HepG2 (cell line): ENCODE measurements around the gene APC2. TPM values are rescaled to one million over a fixed set of nuclear protein-coding genes. Genes with fewer than 3 reads are reported as not detected.

Source experiments
- EED ChIP-seq: sonication (generic); formaldehyde crosslinking; IDR thresholded peaks from 2 replicates; pipeline ENCODE4 v1.5.0; 2020; ENCODE audit warnings: mild to moderate bottlenecking, missing genetic modification reagents
- EZH2 ChIP-seq: conservative IDR thresholded peaks from 2 replicates; pipeline ENCODE4 v1.6.1; 2012; ENCODE audit warnings: mild to moderate bottlenecking, low read depth, low read length, moderate library complexity
- FOXO4 ChIP-seq: sonication (generic); formaldehyde crosslinking; conservative IDR thresholded peaks from 2 replicates; pipeline ENCODE4 v1.8.1; 2023; ENCODE audit warnings: missing genetic modification reagents
- HES4 ChIP-seq: sonication (generic); formaldehyde crosslinking; IDR thresholded peaks from 2 replicates; pipeline ENCODE4 v1.9.0; 2021; ENCODE audit warnings: mild to moderate bottlenecking, missing genetic modification reagents, borderline replicate concordance
- KDM1A ChIP-seq: IDR thresholded peaks from 2 replicates; pipeline ENCODE4 v1.6.1; 2016; ENCODE audit warnings: missing compliant biosample characterization
- POLR2AphosphoS2 ChIP-seq: IDR thresholded peaks from 2 replicates; pipeline ENCODE4 v1.6.1; 2011; ENCODE audit warnings: low read depth, low read length, improper control_type of control experiment
- PRMT3 ChIP-seq: sonication (generic); formaldehyde crosslinking; IDR thresholded peaks from 2 replicates; pipeline ENCODE4 v1.8.1; 2022; ENCODE audit warnings: low read depth, mild to moderate bottlenecking, moderate library complexity, missing genetic modification reagents, borderline replicate concordance
- PTBP1 ChIP-seq: fragments of 200-400 bp; formaldehyde crosslinking; IDR thresholded peaks from 2 replicates; pipeline ENCODE4 v1.6.1; 2018; ENCODE audit warnings: low read length, low read depth; ENCODE audit not compliant: poor library complexity, severe bottlenecking
- RBM22 ChIP-seq: fragments of 200-400 bp; formaldehyde crosslinking; optimal IDR thresholded peaks from 2 replicates; pipeline ENCODE3; 2017; ENCODE audit warnings: mild to moderate bottlenecking, low read length, moderate library complexity
- RCOR2 ChIP-seq: IDR thresholded peaks from 2 replicates; pipeline ENCODE4 v1.6.1; 2016; ENCODE audit warnings: missing biosample characterization, missing genetic modification reagents
- SIX1 ChIP-seq: sonication (generic); formaldehyde crosslinking; IDR thresholded peaks from 2 replicates; pipeline ENCODE4 v1.4.0; 2020; ENCODE audit warnings: missing genetic modification reagents, borderline replicate concordance
- SNAPC2 ChIP-seq: sonication (generic); formaldehyde crosslinking; IDR thresholded peaks from 2 replicates; pipeline ENCODE4 v1.8.1; 2022; ENCODE audit warnings: mild to moderate bottlenecking, missing genetic modification reagents
- SUZ12 ChIP-seq: fragments of 150-350 bp; IDR thresholded peaks from 2 replicates; pipeline ENCODE4 v1.6.1; 2014; ENCODE audit warnings: low read depth, low read length
- SYNCRIP ChIP-seq: fragments of 200-400 bp; formaldehyde crosslinking; IDR thresholded peaks from 2 replicates; pipeline ENCODE4 v1.6.1; 2018; ENCODE audit warnings: mild to moderate bottlenecking, low read depth, low read length; ENCODE audit not compliant: insufficient read depth
- TARDBP ChIP-seq: sonication (generic); formaldehyde crosslinking; IDR thresholded peaks from 2 replicates; pipeline ENCODE4 v1.8.0; 2022; ENCODE audit warnings: mild to moderate bottlenecking, missing genetic modification reagents
- ZBTB25 ChIP-seq: IDR thresholded peaks from 2 replicates; pipeline ENCODE4 v1.6.1; 2018; ENCODE audit warnings: missing genetic modification reagents
- ZC3H13 ChIP-seq: sonication (generic); formaldehyde crosslinking; IDR thresholded peaks from 2 replicates; pipeline ENCODE4 v1.8.1; 2023; ENCODE audit warnings: mild to moderate bottlenecking, missing genetic modification reagents, moderate library complexity
- ZFP1 ChIP-seq: IDR thresholded peaks from 2 replicates; pipeline ENCODE4 v1.6.1; 2016
- ZKSCAN8 ChIP-seq: IDR thresholded peaks from 2 replicates; pipeline ENCODE4 v1.6.1; 2016; ENCODE audit warnings: borderline replicate concordance, missing genetic modification reagents, missing compliant biosample characterization
- ZMAT5 ChIP-seq: sonication (generic); formaldehyde crosslinking; IDR thresholded peaks from 2 replicates; pipeline ENCODE4 v1.5.0; 2020; ENCODE audit warnings: mild to moderate bottlenecking, low read depth, missing genetic modification reagents, borderline replicate concordance
- ZNF17 ChIP-seq: sonication (generic); formaldehyde crosslinking; IDR thresholded peaks from 2 replicates; pipeline ENCODE4 v1.5.0; 2020; ENCODE audit warnings: mild to moderate bottlenecking, missing genetic modification reagents
- ZNF530 ChIP-seq: sonication (generic); formaldehyde crosslinking; IDR thresholded peaks from 2 replicates; pipeline ENCODE4 v1.5.0; 2020; ENCODE audit warnings: low read depth, mild to moderate bottlenecking, missing genetic modification reagents
- ZNF674 ChIP-seq: sonication (generic); formaldehyde crosslinking; IDR thresholded peaks from 2 replicates; pipeline ENCODE4 v1.5.0; 2020; ENCODE audit warnings: low read depth, mild to moderate bottlenecking, missing genetic modification reagents
- ZNF703 ChIP-seq: sonication (generic); formaldehyde crosslinking; IDR thresholded peaks from 2 replicates; pipeline ENCODE4 v1.5.1; 2020; ENCODE audit warnings: missing genetic modification reagents, mild to moderate bottlenecking, moderate library complexity, borderline replicate concordance
- ZNF746 ChIP-seq: sonication (generic); formaldehyde crosslinking; IDR thresholded peaks from 2 replicates; pipeline ENCODE4 v1.8.0; 2022; ENCODE audit warnings: mild to moderate bottlenecking, missing genetic modification reagents
- polyA plus RNA-seq, 8 experiments: library from polyadenylated mRNA; depleted of rRNA in 3 of 8; stranded (reverse) in 7 of 8; unstranded in 1 of 8; fragments of >200 nt; fragmentation: Illumina TruSeq in 4 of 8; extraction: Trizol in 4 of 8; gene quantifications; 2 replicates each; pipeline versions ENCODE4 v1.2.1 to v1.2.3, GENCODE V29; 2011 to 2016; ENCODE audit warnings: low read depth in 4 of 8, missing spikeins in 1 of 8, mixed read lengths in 1 of 8; ENCODE audit not compliant: insufficient read depth in 1 of 8
- total RNA-seq, 5 experiments: library from RNA; depleted of rRNA; stranded (reverse); fragments of >200 nt; fragmentation: Illumina TruSeq; extraction: Trizol; gene quantifications; 2 replicates each; pipeline ENCODE4 v1.2.3, GENCODE V29; 2016; ENCODE audit warnings: low read depth in 1 of 5
- TF ChIP-seq, protein P1 (sequence below): sonication (generic); formaldehyde crosslinking; conservative IDR thresholded peaks from 2 replicates; pipeline ENCODE4 v1.5.0; 2020; ENCODE audit warnings: missing genetic modification reagents
- TF ChIP-seq, protein P2 (sequence below): IDR thresholded peaks from 2 replicates; pipeline ENCODE4 v1.6.1; 2016; ENCODE audit warnings: missing genetic modification reagents, missing compliant biosample characterization

APC2 gene
- total and polyA plus RNA-seq, 2 of the 13 experiments (the other 11 are each of a cell fraction or from before 2014, with no cell fraction given), result 0.08 to 0.22 TPM

DNA sequence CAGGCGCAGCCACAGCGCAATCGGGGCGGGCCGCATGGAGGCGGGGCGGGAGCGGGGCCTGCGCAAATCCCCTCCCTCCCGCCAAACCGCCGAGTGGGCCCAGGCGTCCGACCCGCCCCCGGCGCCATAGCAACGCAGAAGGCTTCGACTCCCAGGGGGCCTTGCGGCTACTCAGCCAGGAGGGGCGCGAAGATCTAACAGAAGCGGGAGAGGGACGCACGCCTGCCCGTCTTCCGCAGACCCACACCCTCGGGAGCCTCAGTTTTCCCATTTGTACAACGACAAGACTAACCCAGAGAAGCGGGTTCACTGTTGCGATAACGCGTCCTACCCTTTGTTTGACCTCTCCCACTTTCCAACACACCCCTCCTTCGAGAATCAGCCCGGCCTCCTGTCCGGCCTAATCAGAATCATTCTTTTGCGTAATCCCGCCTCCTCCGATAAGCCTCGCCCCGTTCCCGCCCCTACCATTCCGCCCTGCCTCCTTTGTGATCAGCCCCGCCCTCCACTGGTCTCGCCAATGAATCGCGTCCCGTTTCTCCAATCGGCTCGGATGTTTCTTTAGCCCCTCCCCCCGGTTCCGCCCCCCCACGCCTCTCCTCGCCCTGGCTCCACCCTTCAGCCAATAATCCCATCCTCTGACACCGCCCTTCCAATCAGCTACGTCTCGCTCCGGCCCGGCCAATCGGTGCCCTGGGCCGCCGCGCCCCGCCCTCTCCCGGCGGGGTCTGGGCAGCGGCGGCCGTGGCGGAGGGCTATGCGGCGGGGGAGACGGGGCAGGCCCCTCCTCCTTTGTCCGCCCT lies 40.6 kb downstream of the APC2 start, which contains the start of gene PCSK4 (continued):
- TF ChIP-seq, protein P1, sequence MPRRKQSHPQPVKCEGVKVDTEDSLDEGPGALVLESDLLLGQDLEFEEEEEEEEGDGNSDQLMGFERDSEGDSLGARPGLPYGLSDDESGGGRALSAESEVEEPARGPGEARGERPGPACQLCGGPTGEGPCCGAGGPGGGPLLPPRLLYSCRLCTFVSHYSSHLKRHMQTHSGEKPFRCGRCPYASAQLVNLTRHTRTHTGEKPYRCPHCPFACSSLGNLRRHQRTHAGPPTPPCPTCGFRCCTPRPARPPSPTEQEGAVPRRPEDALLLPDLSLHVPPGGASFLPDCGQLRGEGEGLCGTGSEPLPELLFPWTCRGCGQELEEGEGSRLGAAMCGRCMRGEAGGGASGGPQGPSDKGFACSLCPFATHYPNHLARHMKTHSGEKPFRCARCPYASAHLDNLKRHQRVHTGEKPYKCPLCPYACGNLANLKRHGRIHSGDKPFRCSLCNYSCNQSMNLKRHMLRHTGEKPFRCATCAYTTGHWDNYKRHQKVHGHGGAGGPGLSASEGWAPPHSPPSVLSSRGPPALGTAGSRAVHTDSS, result no peak
- TF ChIP-seq TARDBP (CRISPR knock-in tag), result peak; percentile 26; the same call in 1 of the 2 replicates
- no peak for TF ChIP-seq ZNF530 (CRISPR knock-in tag)
- TF ChIP-seq SYNCRIP, result no peak
- TF ChIP-seq ZMAT5 (CRISPR knock-in tag), result no peak
- no peak for TF ChIP-seq EED (CRISPR knock-in tag)
- peak; percentile 64; the same call in 1 of the 2 replicates for TF ChIP-seq SNAPC2 (CRISPR knock-in tag)
- TF ChIP-seq ZNF746 (CRISPR knock-in tag), result no peak
- TF ChIP-seq ZC3H13, result no peak
- TF ChIP-seq HES4 (CRISPR knock-in tag), result no peak
- no peak; the same call in 1 of the 2 replicates for TF ChIP-seq ZKSCAN8 (CRISPR knock-in tag)
- no peak for TF ChIP-seq SIX1 (CRISPR knock-in tag)
- TF ChIP-seq, protein P2, sequence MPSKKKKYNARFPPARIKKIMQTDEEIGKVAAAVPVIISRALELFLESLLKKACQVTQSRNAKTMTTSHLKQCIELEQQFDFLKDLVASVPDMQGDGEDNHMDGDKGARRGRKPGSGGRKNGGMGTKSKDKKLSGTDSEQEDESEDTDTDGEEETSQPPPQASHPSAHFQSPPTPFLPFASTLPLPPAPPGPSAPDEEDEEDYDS (CRISPR knock-in tag), result peak; percentile 36; the same call in 1 of the 2 replicates
- no peak for TF ChIP-seq PTBP1
- TF ChIP-seq FOXO4, result no peak
- TF ChIP-seq RCOR2, result 0 out of 2 replicates have a peak, but pooled peaks have one; percentile 16
- peak; percentile 33; the same call in 1 of the 2 replicates for TF ChIP-seq SUZ12
- TF ChIP-seq ZNF674, result no peak
- no peak for TF ChIP-seq ZFP1 (CRISPR knock-in tag)
- TF ChIP-seq ZNF17, result no peak
- TF ChIP-seq POLR2AphosphoS2, result no peak
- no peak for TF ChIP-seq EZH2
- TF ChIP-seq ZNF703, result no peak
- TF ChIP-seq RBM22, result peak; percentile 89
- TF ChIP-seq KDM1A (CRISPR knock-in tag), result no peak
- no peak for TF ChIP-seq ZBTB25
- TF ChIP-seq PRMT3, result no peak
